OCI-LY1 (cell line): ENCODE results near the gene PIWIL4.

ENCODE experiments used
- H2AFZ ChIP-seq: fragments of 200-600 bp; sonication (generic), shearing (Covaris generic); 2 replicates; pipeline ENCODE4 v1.6.0; 2014; ENCODE audit warnings: antibody characterized with exemption, mild to moderate bottlenecking, low read length
- H3F3A ChIP-seq: fragments of 200-600 bp; sonication (generic), shearing (Covaris generic); 2 replicates; pipeline ENCODE4 v1.6.0; 2014; ENCODE audit warnings: mild to moderate bottlenecking, antibody characterized with exemption, low read length, moderate library complexity; ENCODE audit not compliant: insufficient read depth
- H3K27ac ChIP-seq: fragments of 200-600 bp; sonication (generic); 2 replicates; pipeline ENCODE4 v1.5.1; 2014; ENCODE audit warnings: low read length, mixed run types, mild to moderate bottlenecking, low read depth; ENCODE audit not compliant: poor library complexity, severe bottlenecking
- H3K27me3 ChIP-seq: fragments of 200-600 bp; sonication (generic); 2 replicates; pipeline ENCODE4 v1.6.0; 2014; ENCODE audit warnings: antibody characterized with exemption, mild to moderate bottlenecking, low read length, moderate library complexity; ENCODE audit not compliant: insufficient read depth
- H3K36me3 ChIP-seq: fragments of 200-600 bp; sonication (generic); 2 replicates; pipeline ENCODE4 v1.6.1; 2014; ENCODE audit warnings: mild to moderate bottlenecking, antibody characterized with exemption, low read length, moderate library complexity, mixed read lengths; ENCODE audit not compliant: insufficient read depth
- H3K4me1 ChIP-seq: fragments of 200-600 bp; sonication (generic); 2 replicates; pipeline ENCODE4 v1.5.1; 2014; ENCODE audit warnings: mild to moderate bottlenecking, low read length, moderate library complexity; ENCODE audit not compliant: insufficient read depth, severe bottlenecking
- H3K4me2 ChIP-seq: fragments of 200-600 bp; sonication (generic), shearing (Covaris generic); 2 replicates; pipeline ENCODE4 v1.6.1; 2014; ENCODE audit warnings: low read length
- H3K4me3 ChIP-seq: fragments of 200-600 bp; sonication (generic); 2 replicates; pipeline ENCODE4 v1.5.1; 2014; ENCODE audit warnings: low read length, low read depth, mild to moderate bottlenecking, mixed read lengths; ENCODE audit not compliant: poor library complexity, severe bottlenecking
- H3K79me2 ChIP-seq: fragments of 200-600 bp; shearing (Covaris generic); 2 replicates; pipeline ENCODE4 v1.6.1; 2016; ENCODE audit warnings: mixed run types, low read length, mixed read lengths; ENCODE audit not compliant: insufficient read depth
- H3K9ac ChIP-seq: fragments of 200-600 bp; sonication (generic), shearing (Covaris generic); 2 replicates; pipeline ENCODE4 v1.6.1; 2014; ENCODE audit warnings: mild to moderate bottlenecking, low read length, mixed read lengths
- H3K9me2 ChIP-seq: fragments of 200-600 bp; sonication (generic), shearing (Covaris generic); 2 replicates; pipeline ENCODE4 v1.6.1; 2014; ENCODE audit warnings: low read depth, mild to moderate bottlenecking, low read length, mixed read lengths
- H3K9me3 ChIP-seq: fragments of 200-600 bp; shearing (Covaris generic); 2 replicates; pipeline ENCODE4 v1.6.1; 2014; ENCODE audit warnings: low read length, mixed read lengths
- H4K20me1 ChIP-seq: fragments of 200-600 bp; sonication (generic), shearing (Covaris generic); 2 replicates; pipeline ENCODE4 v1.6.0; 2016; ENCODE audit warnings: mild to moderate bottlenecking, low read length; ENCODE audit not compliant: insufficient read depth
- EZH2 ChIP-seq: fragments of 200-600 bp; sonication (generic), shearing (Covaris generic); IDR thresholded peaks from 2 replicates; pipeline ENCODE4 v1.8.0; 2017; ENCODE audit warnings: borderline replicate concordance, mixed run types, mild to moderate bottlenecking, antibody characterized with exemption, low read length, moderate library complexity, mixed read lengths
- TF ChIP-seq, protein P1 (sequence below): fragments of 200-600 bp; sonication (generic), shearing (Covaris generic); IDR thresholded peaks from 2 replicates; pipeline ENCODE4 v1.5.1; 2017; ENCODE audit warnings: mild to moderate bottlenecking, antibody characterized with exemption, low read length, moderate library complexity, mixed read lengths

Gene PIWIL4

DNA sequence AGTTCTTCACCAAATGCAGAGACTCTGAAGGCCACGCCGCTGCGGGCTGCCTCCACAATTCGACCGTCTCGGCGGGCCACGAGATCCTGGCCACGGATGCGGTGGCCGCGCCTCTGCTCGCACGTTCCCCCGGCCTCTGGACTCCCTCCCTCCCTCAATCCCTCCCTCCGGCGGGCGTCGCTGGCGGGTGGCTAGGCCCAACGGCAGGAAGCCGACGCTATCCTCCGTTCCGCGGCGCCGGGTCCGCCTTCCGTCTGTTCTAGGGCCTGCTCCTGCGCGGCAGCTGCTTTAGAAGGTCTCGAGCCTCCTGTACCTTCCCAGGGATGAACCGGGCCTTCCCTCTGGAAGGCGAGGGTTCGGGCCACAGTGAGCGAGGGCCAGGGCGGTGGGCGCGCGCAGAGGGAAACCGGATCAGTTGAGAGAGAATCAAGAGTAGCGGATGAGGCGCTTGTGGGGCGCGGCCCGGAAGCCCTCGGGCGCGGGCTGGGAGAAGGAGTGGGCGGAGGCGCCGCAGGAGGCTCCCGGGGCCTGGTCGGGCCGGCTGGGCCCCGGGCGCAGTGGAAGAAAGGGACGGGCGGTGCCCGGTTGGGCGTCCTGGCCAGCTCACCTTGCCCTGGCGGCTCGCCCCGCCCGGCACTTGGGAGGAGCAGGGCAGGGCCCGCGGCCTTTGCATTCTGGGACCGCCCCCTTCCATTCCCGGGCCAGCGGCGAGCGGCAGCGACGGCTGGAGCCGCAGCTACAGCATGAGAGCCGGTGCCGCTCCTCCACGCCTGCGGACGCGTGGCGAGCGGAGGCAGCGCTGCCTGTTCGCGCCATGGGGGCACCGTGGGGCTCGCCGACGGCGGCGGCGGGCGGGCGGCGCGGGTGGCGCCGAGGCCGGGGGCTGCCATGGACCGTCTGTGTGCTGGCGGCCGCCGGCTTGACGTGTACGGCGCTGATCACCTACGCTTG is 23.2 kb upstream of the PIWIL4 start, which contains the start of gene FUT4:
Gene FUT4, plus strand, starts transcription at position 227 of the 951 bp plus-strand sequence. Its CDS starts 213 bp downstream, at position 440.
- no peaks in the 10 kb centered on the region for H3K9me2 ChIP-seq
- no peaks in the 10 kb centered on the region for H3F3A ChIP-seq
- no peaks in the 10 kb centered on the region for H3K27me3 ChIP-seq
- H3K4me3 ChIP-seq, result peak within 1 kb of the TSS; percentile 37
- H3K79me2 ChIP-seq, result no peaks in the 10 kb centered on the region
- H3K27ac ChIP-seq, result no peak within 1 kb of the TSS
- no peak within 1 kb of the TSS for H3K9ac ChIP-seq
- H4K20me1 ChIP-seq, result no peaks in the 10 kb centered on the region
- H3K9me3 ChIP-seq, result no peaks in the 10 kb centered on the region
- TF ChIP-seq EZH2, result no peak
- H3K4me1 ChIP-seq, result no peaks in the 10 kb centered on the region
- peak within 1 kb of the TSS; percentile 60 for H3K4me2 ChIP-seq
- H2AFZ ChIP-seq, result no peak within 1 kb of the TSS
- H3K36me3 ChIP-seq, result no peaks in the 10 kb centered on the region

DNA sequence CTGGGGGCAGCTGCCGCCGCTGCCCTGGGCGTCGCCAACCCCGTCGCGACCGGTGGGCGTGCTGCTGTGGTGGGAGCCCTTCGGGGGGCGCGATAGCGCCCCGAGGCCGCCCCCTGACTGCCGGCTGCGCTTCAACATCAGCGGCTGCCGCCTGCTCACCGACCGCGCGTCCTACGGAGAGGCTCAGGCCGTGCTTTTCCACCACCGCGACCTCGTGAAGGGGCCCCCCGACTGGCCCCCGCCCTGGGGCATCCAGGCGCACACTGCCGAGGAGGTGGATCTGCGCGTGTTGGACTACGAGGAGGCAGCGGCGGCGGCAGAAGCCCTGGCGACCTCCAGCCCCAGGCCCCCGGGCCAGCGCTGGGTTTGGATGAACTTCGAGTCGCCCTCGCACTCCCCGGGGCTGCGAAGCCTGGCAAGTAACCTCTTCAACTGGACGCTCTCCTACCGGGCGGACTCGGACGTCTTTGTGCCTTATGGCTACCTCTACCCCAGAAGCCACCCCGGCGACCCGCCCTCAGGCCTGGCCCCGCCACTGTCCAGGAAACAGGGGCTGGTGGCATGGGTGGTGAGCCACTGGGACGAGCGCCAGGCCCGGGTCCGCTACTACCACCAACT is 22.4 kb upstream of the PIWIL4 start:
- Histone ChIP-seq H3K4me2 (no peak overlapping the region), H4K20me1 (no peaks in the 10 kb centered on the region)

DNA sequence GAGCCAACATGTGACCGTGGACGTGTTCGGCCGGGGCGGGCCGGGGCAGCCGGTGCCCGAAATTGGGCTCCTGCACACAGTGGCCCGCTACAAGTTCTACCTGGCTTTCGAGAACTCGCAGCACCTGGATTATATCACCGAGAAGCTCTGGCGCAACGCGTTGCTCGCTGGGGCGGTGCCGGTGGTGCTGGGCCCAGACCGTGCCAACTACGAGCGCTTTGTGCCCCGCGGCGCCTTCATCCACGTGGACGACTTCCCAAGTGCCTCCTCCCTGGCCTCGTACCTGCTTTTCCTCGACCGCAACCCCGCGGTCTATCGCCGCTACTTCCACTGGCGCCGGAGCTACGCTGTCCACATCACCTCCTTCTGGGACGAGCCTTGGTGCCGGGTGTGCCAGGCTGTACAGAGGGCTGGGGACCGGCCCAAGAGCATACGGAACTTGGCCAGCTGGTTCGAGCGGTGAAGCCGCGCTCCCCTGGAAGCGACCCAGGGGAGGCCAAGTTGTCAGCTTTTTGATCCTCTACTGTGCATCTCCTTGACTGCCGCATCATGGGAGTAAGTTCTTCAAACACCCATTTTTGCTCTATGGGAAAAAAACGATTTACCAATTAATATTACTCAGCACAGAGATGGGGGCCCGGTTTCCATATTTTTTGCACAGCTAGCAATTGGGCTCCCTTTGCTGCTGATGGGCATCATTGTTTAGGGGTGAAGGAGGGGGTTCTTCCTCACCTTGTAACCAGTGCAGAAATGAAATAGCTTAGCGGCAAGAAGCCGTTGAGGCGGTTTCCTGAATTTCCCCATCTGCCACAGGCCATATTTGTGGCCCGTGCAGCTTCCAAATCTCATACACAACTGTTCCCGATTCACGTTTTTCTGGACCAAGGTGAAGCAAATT is 21.7 kb upstream of the PIWIL4 start:
- no peak overlapping the region for H3K4me2 ChIP-seq
- H2AFZ ChIP-seq, result no peak overlapping the region

More for the DNA sequence above, 22.4 kb upstream of the PIWIL4 start:
- Histone ChIP-seq H3K36me3 (no peaks in the 10 kb centered on the region), H3K4me3 (no peak overlapping the region), H3K9me2 (no peaks in the 10 kb centered on the region), H3K79me2 (no peaks in the 10 kb centered on the region), H3K9me3 (no peaks in the 10 kb centered on the region), H2AFZ (no peak overlapping the region), H3K4me1 (no peaks in the 10 kb centered on the region), H3K9ac (no peak overlapping the region), H3K27me3 (no peaks in the 10 kb centered on the region), H3K27ac (no peak overlapping the region), H3F3A (no peaks in the 10 kb centered on the region)
- TF ChIP-seq, protein P1, sequence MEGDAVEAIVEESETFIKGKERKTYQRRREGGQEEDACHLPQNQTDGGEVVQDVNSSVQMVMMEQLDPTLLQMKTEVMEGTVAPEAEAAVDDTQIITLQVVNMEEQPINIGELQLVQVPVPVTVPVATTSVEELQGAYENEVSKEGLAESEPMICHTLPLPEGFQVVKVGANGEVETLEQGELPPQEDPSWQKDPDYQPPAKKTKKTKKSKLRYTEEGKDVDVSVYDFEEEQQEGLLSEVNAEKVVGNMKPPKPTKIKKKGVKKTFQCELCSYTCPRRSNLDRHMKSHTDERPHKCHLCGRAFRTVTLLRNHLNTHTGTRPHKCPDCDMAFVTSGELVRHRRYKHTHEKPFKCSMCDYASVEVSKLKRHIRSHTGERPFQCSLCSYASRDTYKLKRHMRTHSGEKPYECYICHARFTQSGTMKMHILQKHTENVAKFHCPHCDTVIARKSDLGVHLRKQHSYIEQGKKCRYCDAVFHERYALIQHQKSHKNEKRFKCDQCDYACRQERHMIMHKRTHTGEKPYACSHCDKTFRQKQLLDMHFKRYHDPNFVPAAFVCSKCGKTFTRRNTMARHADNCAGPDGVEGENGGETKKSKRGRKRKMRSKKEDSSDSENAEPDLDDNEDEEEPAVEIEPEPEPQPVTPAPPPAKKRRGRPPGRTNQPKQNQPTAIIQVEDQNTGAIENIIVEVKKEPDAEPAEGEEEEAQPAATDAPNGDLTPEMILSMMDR, result no peak
- TF ChIP-seq EZH2, result no peak

More for the DNA sequence above, 21.7 kb upstream of the PIWIL4 start:
- Histone ChIP-seq H3F3A (no peaks in the 10 kb centered on the region), H3K36me3 (no peaks in the 10 kb centered on the region), H3K4me1 (no peaks in the 10 kb centered on the region), H3K27me3 (no peaks in the 10 kb centered on the region), H3K79me2 (no peaks in the 10 kb centered on the region), H3K4me3 (no peak overlapping the region), H4K20me1 (no peaks in the 10 kb centered on the region), H3K9me3 (no peaks in the 10 kb centered on the region), H3K27ac (no peak overlapping the region), H3K9me2 (no peaks in the 10 kb centered on the region), H3K9ac (no peak overlapping the region)
- no peak for TF ChIP-seq EZH2
- TF ChIP-seq, protein P1, result no peak
